HepG2 (cell line): ENCODE measurements around the gene ST6GALNAC6. TPM values are rescaled to one million over a fixed set of nuclear protein-coding genes. Genes with fewer than 3 reads are reported as not detected.

Experiments used
- ARHGAP35 ChIP-seq: sonication (generic); formaldehyde crosslinking; IDR thresholded peaks from 2 replicates; pipeline ENCODE4 v1.9.0; 2022; ENCODE audit warnings: mild to moderate bottlenecking, inconsistent platforms, moderate library complexity, missing genetic modification reagents, borderline replicate concordance
- ATRX ChIP-seq: sonication (generic); formaldehyde crosslinking; IDR thresholded peaks from 2 replicates; pipeline ENCODE4 v1.4.0; 2020; ENCODE audit warnings: missing genetic modification reagents, borderline replicate concordance
- CHCHD3 ChIP-seq: sonication (generic); formaldehyde crosslinking; IDR thresholded peaks from 2 replicates; pipeline ENCODE4 v1.8.0; 2022; ENCODE audit warnings: mild to moderate bottlenecking, missing genetic modification reagents, moderate library complexity
- CHD4 ChIP-seq: fragments of 200-600 bp; sonication (generic); IDR thresholded peaks from 2 replicates; pipeline ENCODE4 v1.7.0; 2017; ENCODE audit warnings: mild to moderate bottlenecking, low read length, borderline replicate concordance
- HDAC2 ChIP-seq: sonication (generic); formaldehyde crosslinking; IDR thresholded peaks from 2 replicates; pipeline ENCODE4 v1.4.0; 2020; ENCODE audit warnings: missing genetic modification reagents
- KAT2B ChIP-seq: fragments of 150-350 bp; IDR thresholded peaks from 2 replicates; pipeline ENCODE4 v1.6.1; 2014; ENCODE audit warnings: low read depth, low read length, borderline replicate concordance
- LRRFIP1 ChIP-seq: sonication (generic); formaldehyde crosslinking; conservative IDR thresholded peaks from 2 replicates; pipeline ENCODE4 v1.4.0; 2020; ENCODE audit warnings: missing genetic modification reagents
- NFE2 ChIP-seq: sonication (generic); formaldehyde crosslinking; IDR thresholded peaks from 2 replicates; pipeline ENCODE4 v1.4.0; 2020; ENCODE audit warnings: missing genetic modification reagents
- NFKBIZ ChIP-seq: IDR thresholded peaks from 2 replicates; pipeline ENCODE4 v1.6.1; 2018; ENCODE audit warnings: missing genetic modification reagents, missing compliant biosample characterization
- POLR2AphosphoS2 ChIP-seq: IDR thresholded peaks from 2 replicates; pipeline ENCODE4 v1.6.1; 2011; ENCODE audit warnings: low read depth, low read length, improper control_type of control experiment
- ZBED4 ChIP-seq: sonication (generic); formaldehyde crosslinking; IDR thresholded peaks from 2 replicates; pipeline ENCODE4 v1.4.0; 2020; ENCODE audit warnings: missing genetic modification reagents, borderline replicate concordance
- ZBTB34 ChIP-seq: sonication (generic); formaldehyde crosslinking; IDR thresholded peaks from 2 replicates; pipeline ENCODE4 v1.8.0; 2022; ENCODE audit warnings: mild to moderate bottlenecking, missing genetic modification reagents
- ZFP1 ChIP-seq: IDR thresholded peaks from 2 replicates; pipeline ENCODE4 v1.6.1; 2016
- ZFY ChIP-seq: sonication (generic); formaldehyde crosslinking; IDR thresholded peaks from 2 replicates; pipeline ENCODE4 v1.4.0; 2020; ENCODE audit warnings: missing genetic modification reagents
- ZMYM3 ChIP-seq: sonication (generic); formaldehyde crosslinking; IDR thresholded peaks from 2 replicates; pipeline ENCODE4 v1.5.1; 2020; ENCODE audit warnings: mild to moderate bottlenecking, missing genetic modification reagents
- ZNF430 ChIP-seq: sonication (generic); formaldehyde crosslinking; IDR thresholded peaks from 2 replicates; pipeline ENCODE4 v1.9.0; 2021; ENCODE audit warnings: mild to moderate bottlenecking, missing genetic modification reagents
- ZNF44 ChIP-seq: sonication (generic); formaldehyde crosslinking; IDR thresholded peaks from 2 replicates; pipeline ENCODE4 v1.5.1; 2020; ENCODE audit warnings: mild to moderate bottlenecking, missing genetic modification reagents
- ZNF557 ChIP-seq: sonication (generic); formaldehyde crosslinking; IDR thresholded peaks from 2 replicates; pipeline ENCODE4 v1.4.0; 2020; ENCODE audit warnings: missing genetic modification reagents
- ZSCAN9 ChIP-seq: IDR thresholded peaks from 2 replicates; pipeline ENCODE4 v1.6.1; 2016; ENCODE audit warnings: borderline replicate concordance
- ZXDC ChIP-seq: sonication (generic); formaldehyde crosslinking; IDR thresholded peaks from 2 replicates; pipeline ENCODE4 v1.5.0; 2020; ENCODE audit warnings: mild to moderate bottlenecking, missing genetic modification reagents
- polyA plus RNA-seq, 8 experiments: library from polyadenylated mRNA; depleted of rRNA in 3 of 8; stranded (reverse) in 7 of 8; unstranded in 1 of 8; fragments of >200 nt; fragmentation: Illumina TruSeq in 4 of 8; extraction: Trizol in 4 of 8; gene quantifications; 2 replicates each; pipeline versions ENCODE4 v1.2.1 to v1.2.3, GENCODE V29; 2011 to 2016; ENCODE audit warnings: low read depth in 4 of 8, missing spikeins in 1 of 8, mixed read lengths in 1 of 8; ENCODE audit not compliant: insufficient read depth in 1 of 8
- total RNA-seq, 5 experiments: library from RNA; depleted of rRNA; stranded (reverse); fragments of >200 nt; fragmentation: Illumina TruSeq; extraction: Trizol; gene quantifications; 2 replicates each; pipeline ENCODE4 v1.2.3, GENCODE V29; 2016; ENCODE audit warnings: low read depth in 1 of 5

The ST6GALNAC6 gene
- total and polyA plus RNA-seq, 2 of the 13 experiments (the other 11 are each of a cell fraction or from before 2014, with no cell fraction given): 18.5 to 65.4 TPM

GRCh38 chr9:127897193-127897692 is 2.2 kb downstream of the ST6GALNAC6 start (continued):
- no peak for TF ChIP-seq ZBED4 (CRISPR knock-in tag)
- peak; percentile 52; the same call in 1 of the 2 replicates for TF ChIP-seq ZFY (CRISPR knock-in tag)
- TF ChIP-seq ZNF44 (CRISPR knock-in tag): no peak
- TF ChIP-seq ATRX: no peak
- no peak for TF ChIP-seq ARHGAP35
- TF ChIP-seq ZFP1 (CRISPR knock-in tag): no peak
- no peak for TF ChIP-seq ZNF557 (CRISPR knock-in tag)
- TF ChIP-seq ZXDC (CRISPR knock-in tag): no peak
- no peak for TF ChIP-seq CHD4
- TF ChIP-seq CHCHD3 (CRISPR knock-in tag): no peak
- no peak for TF ChIP-seq ZBTB34
- TF ChIP-seq POLR2AphosphoS2: no peak
- TF ChIP-seq NFE2 (CRISPR knock-in tag): no peak
- no peak for TF ChIP-seq NFKBIZ (CRISPR knock-in tag)
- peak; percentile 37; the same call in 1 of the 2 replicates for TF ChIP-seq ZNF430 (CRISPR knock-in tag)
- TF ChIP-seq ZMYM3 (CRISPR knock-in tag): no peak
- TF ChIP-seq KAT2B: no peak
- TF ChIP-seq HDAC2 (CRISPR knock-in tag): peak; percentile 69
- no peak for TF ChIP-seq LRRFIP1 (CRISPR knock-in tag)
- TF ChIP-seq ZSCAN9 (CRISPR knock-in tag): no peak; the same call in none of the 2 replicates
